ENCODE results near the gene ENKD1.

DNA sequence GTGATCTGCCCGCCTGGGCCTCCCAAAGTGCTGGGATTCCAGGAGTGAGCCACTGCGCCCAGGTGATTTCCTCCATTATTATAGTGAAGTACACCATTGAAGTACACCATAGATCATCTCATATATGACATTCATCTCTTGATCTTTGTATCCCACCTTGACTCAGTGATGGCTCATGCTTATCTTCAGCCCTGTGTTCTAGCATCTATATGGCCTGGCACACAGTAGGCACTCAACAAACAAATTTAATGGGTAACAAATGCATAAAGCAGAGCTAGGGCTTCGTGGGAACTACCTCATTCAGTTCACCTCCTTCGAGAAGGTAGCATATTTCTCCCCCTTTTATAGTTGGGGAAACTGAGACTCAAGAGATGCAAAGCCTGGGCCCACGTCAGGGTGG is 952 bp downstream of the ENKD1 start:
- TF ChIP-seq, protein P1, sequence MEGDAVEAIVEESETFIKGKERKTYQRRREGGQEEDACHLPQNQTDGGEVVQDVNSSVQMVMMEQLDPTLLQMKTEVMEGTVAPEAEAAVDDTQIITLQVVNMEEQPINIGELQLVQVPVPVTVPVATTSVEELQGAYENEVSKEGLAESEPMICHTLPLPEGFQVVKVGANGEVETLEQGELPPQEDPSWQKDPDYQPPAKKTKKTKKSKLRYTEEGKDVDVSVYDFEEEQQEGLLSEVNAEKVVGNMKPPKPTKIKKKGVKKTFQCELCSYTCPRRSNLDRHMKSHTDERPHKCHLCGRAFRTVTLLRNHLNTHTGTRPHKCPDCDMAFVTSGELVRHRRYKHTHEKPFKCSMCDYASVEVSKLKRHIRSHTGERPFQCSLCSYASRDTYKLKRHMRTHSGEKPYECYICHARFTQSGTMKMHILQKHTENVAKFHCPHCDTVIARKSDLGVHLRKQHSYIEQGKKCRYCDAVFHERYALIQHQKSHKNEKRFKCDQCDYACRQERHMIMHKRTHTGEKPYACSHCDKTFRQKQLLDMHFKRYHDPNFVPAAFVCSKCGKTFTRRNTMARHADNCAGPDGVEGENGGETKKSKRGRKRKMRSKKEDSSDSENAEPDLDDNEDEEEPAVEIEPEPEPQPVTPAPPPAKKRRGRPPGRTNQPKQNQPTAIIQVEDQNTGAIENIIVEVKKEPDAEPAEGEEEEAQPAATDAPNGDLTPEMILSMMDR (IDR thresholded peaks at IDR 0.05), result no peak
- TF ChIP-seq EZH2 (IDR thresholded peaks at IDR 0.05), result no peak
